Umbilical cord (tissue), 2 donors: ENCODE measurements around the gene GTPBP6. TPM values are rescaled to one million over a fixed set of nuclear protein-coding genes. Genes with fewer than 3 reads are reported as not detected.
"Not testable (repeated sequence)": the region's sequence is repeated elsewhere in the genome, so short reads cannot be mapped to it uniquely, and the experiment has no call there.

Source experiments
- DNase-seq: peaks from one replicate; pipeline ENCODE4 v3.0.0-alpha.2; 2015; ENCODE audit warnings: low spot score
- total RNA-seq: library from RNA; depleted of rRNA; stranded (reverse); fragments of >200 nt; gene quantifications from one replicate; pipeline ENCODE4 v1.2.3, GENCODE V29; 2014; ENCODE audit warnings: low replicate concordance; ENCODE audit not compliant: insufficient read depth

GTPBP6 gene
- total RNA-seq, 1 donor from 2014 or later, result 21.7 TPM

DNA sequence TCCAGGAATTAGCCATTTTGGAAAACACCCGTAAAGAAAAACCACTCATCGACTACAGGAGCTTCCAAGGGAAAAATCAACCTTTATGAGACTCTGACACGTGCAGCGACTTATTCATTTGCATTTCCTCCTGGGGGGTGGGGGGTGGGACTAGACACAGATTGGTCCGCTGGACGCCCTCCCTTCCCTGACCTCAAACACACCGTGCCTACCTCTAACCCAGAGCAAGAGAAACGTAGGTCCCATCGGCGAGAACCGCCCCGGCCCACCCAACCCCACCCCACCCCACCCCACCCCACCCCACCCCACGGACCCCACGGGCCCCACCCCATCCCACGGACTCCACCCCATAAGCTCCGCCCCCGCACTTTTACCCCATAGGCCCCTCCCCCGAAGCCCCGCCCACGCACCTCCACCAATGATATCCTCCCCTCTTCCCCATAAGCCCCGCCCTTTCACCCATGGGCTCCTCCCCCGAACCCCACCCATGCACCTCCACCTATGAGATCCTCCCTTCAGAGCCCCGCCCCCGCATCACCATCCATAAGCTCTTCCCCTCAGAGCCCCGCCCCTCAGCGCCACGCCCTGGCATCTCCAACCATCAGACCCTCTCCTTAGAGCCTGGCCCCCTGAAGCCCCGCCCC is 1.1 kb downstream of the GTPBP6 start:
- no peak for DNase-seq

DNA sequence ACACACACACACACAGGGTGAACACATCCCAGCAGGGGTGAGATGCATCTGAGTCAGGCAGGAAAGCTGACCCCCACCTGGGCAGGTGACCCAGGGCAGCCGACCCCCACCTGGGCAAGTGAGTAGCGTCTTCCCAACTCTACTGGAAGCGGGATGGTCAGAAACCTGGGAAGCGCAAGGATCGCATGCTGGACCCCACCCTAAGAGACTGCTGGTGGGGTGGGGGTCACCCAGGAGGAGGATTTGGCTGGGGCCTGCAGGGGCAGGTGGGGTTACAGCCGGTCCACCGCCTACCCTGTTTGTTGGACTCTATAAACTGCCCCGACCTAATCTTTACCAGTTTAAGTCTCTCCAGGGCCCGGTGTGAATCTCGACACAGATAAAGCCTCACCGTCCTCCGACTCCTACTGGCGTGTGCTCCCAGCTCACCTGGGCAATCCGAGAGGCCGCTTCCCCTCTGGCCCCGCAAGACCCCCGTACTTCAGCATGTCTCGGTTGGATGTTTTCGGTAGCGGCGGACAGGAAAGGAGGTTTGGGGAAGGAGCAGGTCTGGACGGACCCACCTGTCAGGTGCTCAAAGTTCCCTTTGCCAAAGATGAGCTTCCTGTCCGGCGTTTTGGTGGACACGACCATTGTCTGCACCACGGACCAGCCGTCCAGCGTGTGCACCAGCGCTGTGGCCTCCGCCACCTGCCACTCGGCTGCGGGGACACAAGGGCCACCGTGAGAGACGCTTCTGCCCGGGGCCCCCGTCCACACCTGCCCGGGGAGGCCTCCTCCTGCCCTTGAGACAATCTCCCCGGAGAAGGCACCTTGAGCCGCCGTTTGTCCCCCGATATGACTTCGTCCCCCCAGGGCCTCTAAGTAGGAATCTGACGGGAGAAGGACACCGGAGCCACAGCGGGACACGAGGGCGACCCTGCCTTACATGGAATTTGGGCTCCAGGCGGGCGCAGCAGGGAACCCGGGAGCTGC is 2.0 kb downstream of the GTPBP6 start:
- DNase-seq, result no peak

GRCh38 chrX:314781-315595 is 3.6 kb downstream of the GTPBP6 start:
- DNase-seq, result no peak

DNA sequence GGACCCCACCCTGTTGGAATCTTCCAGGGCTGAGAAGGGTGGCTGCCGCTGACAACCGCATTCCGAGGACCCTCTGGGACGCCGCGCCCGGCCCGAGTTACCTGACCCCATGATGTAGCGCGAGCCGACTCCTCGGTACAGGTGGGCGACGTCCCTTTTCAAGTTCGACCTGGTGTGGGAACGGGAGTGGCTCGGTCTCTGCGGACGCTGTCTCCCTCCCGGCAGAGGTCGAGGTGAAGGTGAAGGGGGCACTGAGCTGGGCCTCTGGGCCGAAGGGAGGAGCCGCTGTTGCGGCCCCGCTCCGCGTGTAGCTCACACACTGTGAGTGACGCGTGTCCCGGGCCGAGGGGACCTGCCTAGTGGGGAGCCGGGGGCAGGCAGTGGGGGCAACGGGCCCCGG is 4.5 kb downstream of the GTPBP6 start:
- no peak for DNase-seq

- no peak for DNase-seq
These were observed 5.0 kb downstream of the GTPBP6 start for GRCh38 chrX:313546-313945.

DNA sequence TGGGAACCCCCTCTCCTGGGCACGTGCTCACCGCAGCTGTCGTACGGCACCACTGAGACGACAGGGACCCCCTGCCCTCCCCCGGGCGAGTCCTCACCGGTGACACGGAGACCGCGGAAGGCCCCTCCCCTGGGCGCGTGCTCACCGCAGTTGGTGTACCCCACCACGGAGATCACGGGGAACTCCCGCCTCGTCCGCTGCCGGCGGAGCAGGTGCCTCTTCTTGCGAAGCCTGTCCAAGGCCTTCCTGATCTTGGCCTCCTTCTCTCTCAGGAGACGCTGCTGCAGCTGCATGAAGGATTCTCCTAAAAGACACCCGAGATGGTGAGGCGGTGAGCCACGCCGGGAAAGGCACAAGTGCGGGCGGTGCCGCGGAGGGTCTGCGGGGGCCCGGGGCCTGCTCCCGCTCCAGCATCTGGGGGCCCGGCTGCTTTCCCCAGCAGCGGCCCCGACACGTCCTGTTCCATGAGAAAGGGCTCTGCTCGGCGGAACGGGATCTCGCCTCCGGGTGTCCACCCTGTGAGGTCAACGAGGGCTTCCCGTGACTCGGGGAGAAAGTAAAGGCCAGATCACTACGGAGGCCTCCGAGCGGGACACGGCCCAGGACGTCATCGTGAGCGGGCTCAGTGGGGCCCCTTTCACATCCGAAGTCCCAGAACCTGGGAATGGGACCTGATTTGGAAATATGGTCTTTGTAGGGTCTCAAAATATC is 5.8 kb downstream of the GTPBP6 start:
- no peak for DNase-seq

DNA sequence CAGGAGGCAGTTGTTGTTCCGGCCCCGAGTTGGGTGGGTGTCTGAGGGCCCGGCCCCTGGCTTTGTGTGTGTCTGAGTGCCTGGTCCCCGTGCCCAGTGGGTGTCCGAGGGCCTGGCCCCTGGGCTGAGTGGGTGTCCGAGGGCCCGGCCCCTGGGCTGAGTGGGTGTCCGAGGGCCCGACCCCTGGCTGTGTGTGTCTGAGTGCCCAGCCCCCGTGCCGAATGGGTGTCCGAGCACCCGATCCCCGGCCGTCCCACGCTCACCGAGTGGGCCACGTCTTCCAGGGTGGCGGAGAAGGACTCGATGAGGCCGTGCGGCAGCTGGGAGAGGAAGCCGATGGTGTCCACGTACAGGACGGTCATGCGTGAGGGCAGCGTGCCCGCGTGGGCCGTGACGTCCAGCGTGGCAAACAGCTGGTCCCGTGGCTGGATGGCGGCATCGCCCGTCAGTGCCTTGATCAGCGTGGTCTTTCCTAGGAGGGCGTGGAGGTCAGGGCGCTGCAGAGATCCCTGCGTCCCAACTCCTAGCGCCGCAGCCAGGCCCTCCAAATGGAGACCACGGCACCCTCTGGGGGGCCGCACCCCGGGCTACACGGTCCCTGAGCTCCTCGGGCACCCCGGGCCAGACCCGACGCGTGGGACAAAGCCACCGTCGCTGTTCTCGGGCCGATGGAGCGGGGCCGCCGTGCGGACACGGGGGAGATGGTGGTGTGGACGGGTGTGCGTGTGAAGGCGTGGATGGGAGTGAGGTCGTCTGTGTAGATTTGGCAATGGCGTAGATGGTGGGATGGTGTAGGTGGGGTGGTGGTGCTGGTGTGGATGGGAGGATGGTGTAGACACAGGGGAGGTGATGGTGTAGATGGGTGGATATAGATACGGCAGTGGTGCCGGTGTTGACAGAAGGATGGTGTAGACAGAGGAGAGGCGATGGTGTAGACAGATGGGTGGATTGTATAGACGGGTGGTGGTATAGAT is 7.2 kb downstream of the GTPBP6 start:
- DNase-seq, result no peak

- DNase-seq, result no peak
These were observed 7.9 kb downstream of the GTPBP6 start for GRCh38 chrX:310621-311155.

GRCh38 chrX:308821-309520 is 9.6 kb downstream of the GTPBP6 start:
- no peak for DNase-seq

DNA sequence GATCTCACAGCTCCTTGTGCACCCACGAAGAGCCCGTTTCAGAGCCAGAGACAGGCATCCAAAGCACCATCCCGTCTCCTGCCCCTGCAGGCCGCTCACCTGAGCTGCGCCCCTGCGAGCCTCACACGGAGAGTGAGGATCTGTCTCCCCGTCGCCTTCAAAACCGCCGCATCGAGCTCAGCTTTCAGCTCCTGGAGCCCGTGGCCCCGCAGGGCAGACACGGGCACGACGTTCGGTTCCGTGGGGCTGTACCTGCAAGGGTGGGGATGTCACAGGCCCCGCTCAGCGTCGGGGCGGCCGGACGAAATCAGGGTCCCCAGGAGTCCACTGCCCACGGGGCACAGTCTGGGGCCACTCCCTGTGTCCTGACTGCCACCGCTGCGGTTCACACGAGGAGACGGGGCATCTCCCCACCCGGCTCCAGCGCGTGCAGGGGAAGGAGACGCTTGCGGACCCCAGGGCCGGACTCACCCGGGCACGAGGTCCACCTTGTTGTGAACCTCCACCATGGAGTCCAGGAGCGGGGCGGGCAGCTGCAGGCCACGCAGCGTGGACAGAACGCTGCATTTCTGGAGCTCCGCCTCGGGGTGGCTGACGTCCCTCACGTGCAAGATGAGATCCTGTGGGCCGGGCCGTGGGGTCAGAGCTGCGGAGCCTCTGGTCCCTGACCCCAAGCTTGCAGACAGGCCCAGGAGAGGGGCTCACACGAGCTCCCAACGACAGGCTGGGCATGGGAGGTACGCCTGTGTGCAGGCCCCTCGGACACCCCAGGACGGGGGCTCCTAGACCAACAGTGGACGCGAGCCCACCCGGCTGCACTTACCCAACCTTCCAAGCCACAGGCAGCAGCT is 11.1 kb downstream of the GTPBP6 start:
- DNase-seq, result no peak

DNA sequence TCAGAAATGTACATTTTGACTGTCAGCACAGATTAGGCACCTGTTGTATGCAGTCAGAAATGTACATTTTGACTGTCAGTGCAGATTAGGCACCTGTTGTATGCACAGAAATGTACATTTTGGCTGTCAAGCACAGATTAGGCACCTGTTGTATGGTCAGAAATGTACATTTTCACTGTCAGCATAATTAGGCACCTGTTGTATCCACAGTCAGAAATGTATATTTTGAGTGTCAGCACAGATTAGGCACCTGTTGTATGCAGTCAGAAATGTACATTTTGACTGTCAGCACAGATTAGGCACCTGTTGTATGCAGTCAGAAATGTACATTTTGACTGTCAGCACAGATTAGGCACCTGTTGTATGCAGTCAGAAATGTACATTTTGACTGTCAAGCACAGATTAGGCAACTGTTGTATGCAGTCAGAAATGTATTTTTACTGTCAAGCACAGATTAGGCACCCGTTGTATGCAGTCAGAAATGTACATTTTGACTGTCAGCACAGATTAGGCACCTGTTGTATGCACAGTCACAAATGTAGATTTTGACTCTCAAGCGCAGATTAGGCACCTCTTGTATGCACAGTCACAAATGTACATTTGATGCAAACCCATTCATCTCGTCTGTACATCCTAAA is 11.9 kb downstream of the GTPBP6 start:
- not testable (repeated sequence) for DNase-seq

- not testable (repeated sequence) for DNase-seq
These were observed 12.6 kb downstream of the GTPBP6 start for GRCh38 chrX:305781-306613.

DNA sequence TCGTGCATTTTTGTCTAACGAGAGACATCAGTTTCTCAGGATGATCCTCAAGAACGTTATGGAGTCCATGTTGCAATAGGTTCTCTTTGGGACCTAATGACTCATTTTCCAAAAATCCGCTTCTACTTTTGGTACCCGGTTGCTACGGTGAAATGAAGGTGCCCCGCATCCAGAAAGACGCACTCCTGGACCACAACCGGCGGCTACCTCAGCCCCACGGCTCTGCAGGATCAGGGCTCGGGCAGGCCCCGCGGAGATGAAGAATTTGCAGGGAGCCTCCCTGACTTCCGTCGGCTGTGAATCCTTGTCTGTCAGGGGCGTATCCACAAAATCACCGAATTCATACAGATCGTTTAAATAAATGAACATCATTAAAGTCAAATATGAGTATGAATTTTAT is 15.6 kb downstream of the GTPBP6 start:
- DNase-seq, result no peak

- DNase-seq, result no peak
These were observed 18.3 kb downstream of the GTPBP6 start for GRCh38 chrX:300334-300733.

DNA sequence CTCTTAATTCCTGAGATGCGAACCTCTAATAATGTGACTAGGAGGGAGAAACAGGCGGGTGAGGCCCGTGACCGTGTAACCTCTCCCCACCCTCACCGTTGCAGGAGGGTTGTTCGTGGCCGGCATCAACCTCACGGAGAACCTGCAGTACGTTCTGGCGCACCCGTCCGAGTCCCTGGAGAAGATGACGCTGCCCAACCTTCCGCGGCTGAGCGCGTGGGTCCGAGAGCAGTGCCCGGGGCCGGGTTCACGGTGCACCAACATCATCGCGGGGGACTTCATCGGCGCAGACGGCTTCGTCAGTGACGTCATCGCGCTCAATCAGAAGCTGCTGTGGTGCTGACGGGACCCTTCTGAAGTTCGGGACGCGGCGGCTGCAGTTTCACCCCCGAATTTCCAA is 19.6 kb downstream of the GTPBP6 start:
- no peak for DNase-seq

DNA sequence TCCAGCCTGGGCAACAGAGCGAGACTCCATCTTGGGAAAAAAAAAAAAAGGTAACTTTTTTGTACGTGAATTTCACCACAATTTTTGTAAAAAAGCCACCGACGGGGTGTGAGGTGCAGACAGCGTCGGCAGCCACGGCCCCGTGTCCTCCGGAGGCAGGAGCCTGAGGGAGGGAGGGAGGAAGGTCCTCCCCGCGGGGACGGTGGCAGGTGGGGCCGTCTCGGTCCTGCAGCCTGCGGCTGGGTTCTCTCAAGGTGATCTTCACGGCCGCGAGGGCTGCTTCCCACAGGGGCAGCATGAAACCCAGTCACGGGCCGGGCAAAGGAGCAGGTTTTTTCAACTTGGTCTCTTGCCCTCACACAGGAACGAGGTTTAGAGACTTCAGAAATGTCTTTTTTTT is 23.5 kb downstream of the GTPBP6 start:
- DNase-seq, result no peak
